GM21825 (cell line): ENCODE results near the gene KCNQ2.

Experiments used
- ATAC-seq: cut with Tn5 transposase; IDR thresholded peaks from one replicate; pipeline ENCODE4 v1.9.1; 2021; ENCODE audit warnings: mild to moderate bottlenecking, moderate library complexity; ENCODE audit not compliant: unreplicated experiment

Gene KCNQ2

GRCh38 chr20:63406617-63407245 lies 65.7 kb downstream of the KCNQ2 start:
- ATAC-seq = no peak

GRCh38 chr20:63406011-63406410 lies 66.4 kb downstream of the KCNQ2 start:
- no peak for ATAC-seq

GRCh38 chr20:63405102-63405730 lies 67.2 kb downstream of the KCNQ2 start:
- no peak for ATAC-seq

GRCh38 chr20:63404129-63405085 lies 68.0 kb downstream of the KCNQ2 start:
- ATAC-seq = no peak

GRCh38 chr20:63403403-63404105 lies 68.9 kb downstream of the KCNQ2 start:
- no peak for ATAC-seq

- ATAC-seq = no peak
Measured at GRCh38 chr20:63402860-63403220, 69.6 kb downstream of the KCNQ2 start.

- ATAC-seq = no peak
Measured at GRCh38 chr20:63402181-63402859, 70.1 kb downstream of the KCNQ2 start.

- ATAC-seq = no peak
Measured at GRCh38 chr20:63401384-63402110, 70.9 kb downstream of the KCNQ2 start.

- ATAC-seq = no peak
Measured at GRCh38 chr20:63400486-63401210, 71.8 kb downstream of the KCNQ2 start.

- no peak for ATAC-seq
Measured at GRCh38 chr20:63399596-63400375, 72.7 kb downstream of the KCNQ2 start.

GRCh38 chr20:63398744-63399514 lies 73.5 kb downstream of the KCNQ2 start:
- no peak for ATAC-seq

GRCh38 chr20:63397946-63398450 lies 74.5 kb downstream of the KCNQ2 start:
- no peak for ATAC-seq

- no peak for ATAC-seq
Measured at GRCh38 chr20:63397155-63397843, 75.2 kb downstream of the KCNQ2 start.

GRCh38 chr20:63396300-63396699 lies 76.2 kb downstream of the KCNQ2 start:
- ATAC-seq = no peak

GRCh38 chr20:63395723-63396122 lies 76.7 kb downstream of the KCNQ2 start:
- ATAC-seq = no peak

GRCh38 chr20:63394920-63395455 lies 77.5 kb downstream of the KCNQ2 start:
- ATAC-seq = no peak
